H1 (cell line): ENCODE results near the gene DDX31. TPM values are rescaled to one million over a fixed set of nuclear protein-coding genes. Genes with fewer than 3 reads are reported as not detected.
A peak's percentile ranks its signal among the peaks of the same experiment; 100 is the strongest.

ENCODE experiments used
- CTCF ChIA-PET: fragments of 300-600 bp; sonication (Branson Sonifier 250); formaldehyde crosslinking; loops from one replicate; lab custom pipeline; 2021; ENCODE audit not compliant: partially characterized antibody; lab: Charles Lee
- POLR2A ChIA-PET: fragments of 300-600 bp; sonication (Branson Sonifier 250); formaldehyde crosslinking; loops from one replicate; lab custom pipeline; 2021; ENCODE audit warnings: inconsistent platforms; ENCODE audit not compliant: partially characterized antibody; lab: Charles Lee
- DNase-seq, 2 experiments: peaks; one replicate each; pipeline versions ENCODE4 v3.0.0 to v3.0.0-alpha.2; 2010 to 2022; ENCODE audit warnings: low spot score in 2 of 2, low read depth in 1 of 2, mixed read lengths in 1 of 2
- FAIRE-seq: peaks from 2 replicates; lab custom pipeline; 2011; peaks lifted over from hg19 to GRCh38; lab: Jason Lieb, UNC
- H2AFZ ChIP-seq: 2 replicates; pipeline ENCODE4 v1.8.1; 2012; ENCODE audit warnings: low read length, inconsistent platforms
- H2AK5ac ChIP-seq: 2 replicates; pipeline ENCODE4 v1.6.1; 2013; ENCODE audit warnings: low read depth, low read length
- H2BK120ac ChIP-seq: replicated peaks from 2 replicates; pipeline ENCODE3; 2013; ENCODE audit warnings: low read depth, low read length, inconsistent platforms
- H2BK12ac ChIP-seq: 2 replicates; pipeline ENCODE4 v1.6.1; 2013; ENCODE audit warnings: low read depth, low read length
- H2BK15ac ChIP-seq: 2 replicates; pipeline ENCODE4 v1.6.1; 2013; ENCODE audit warnings: low read length
- H2BK20ac ChIP-seq: 2 replicates; pipeline ENCODE4 v1.6.1; 2013; ENCODE audit warnings: low read length
- H2BK5ac ChIP-seq: 2 replicates; pipeline ENCODE4 v1.6.1; 2013; ENCODE audit warnings: low read depth, low read length
- H3K14ac ChIP-seq: 2 replicates; pipeline ENCODE4 v1.6.1; 2013; ENCODE audit warnings: inconsistent platforms; ENCODE audit not compliant: insufficient read length
- H3K18ac ChIP-seq: 2 replicates; pipeline ENCODE4 v1.6.1; 2013; ENCODE audit warnings: low read length; ENCODE audit errors: extremely low read depth
- H3K23ac ChIP-seq: 2 replicates; pipeline ENCODE4 v1.6.1; 2013; ENCODE audit warnings: inconsistent platforms; ENCODE audit not compliant: insufficient read length
- H3K23me2 ChIP-seq: 2 replicates; pipeline ENCODE4 v1.6.1; 2013; ENCODE audit warnings: low read depth, low read length
- H3K27ac ChIP-seq: 2 replicates; pipeline ENCODE4 v1.6.1; 2011; ENCODE audit warnings: low read depth, low read length, inconsistent platforms
- H3K27me3 ChIP-seq, 4 experiments: replicated peaks in 1 of 4; 1 replicate in 1 of 4; 2 replicates in 3 of 4; pipeline versions ENCODE4 v1.6.1 to v1.8.1; 2011 to 2013; ENCODE audit warnings: low read length in 3 of 4, mild to moderate bottlenecking in 3 of 4, inconsistent platforms in 2 of 4, mixed read lengths in 2 of 4, moderate library complexity in 1 of 4; ENCODE audit not compliant: control insufficient read depth in 3 of 4, insufficient read depth in 3 of 4; ENCODE audit errors: extremely low read depth in 1 of 4
- H3K36me3 ChIP-seq, 4 experiments: 2 replicates each; pipeline versions ENCODE4 v1.6.1 to v1.8.1; 2011 to 2013; ENCODE audit warnings: mild to moderate bottlenecking in 4 of 4, low read length in 3 of 4, moderate library complexity in 2 of 4, control low read depth in 1 of 4, inconsistent platforms in 1 of 4; ENCODE audit not compliant: insufficient read depth in 4 of 4, control insufficient read depth in 2 of 4
- H3K4ac ChIP-seq: replicated peaks from 2 replicates; pipeline ENCODE3; 2013; ENCODE audit warnings: low read length, low read depth, mixed read lengths, inconsistent platforms; ENCODE audit not compliant: insufficient read length
- H3K4me1 ChIP-seq, 4 experiments: replicated peaks in 1 of 4; 1 replicate in 1 of 4; 2 replicates in 3 of 4; pipeline versions ENCODE4 v1.6.1 to v1.8.1; 2011 to 2013; ENCODE audit warnings: low read length in 3 of 4, inconsistent platforms in 2 of 4, mixed read lengths in 1 of 4; ENCODE audit not compliant: insufficient read depth in 4 of 4, control insufficient read depth in 3 of 4
- H3K4me2 ChIP-seq, 2 experiments: 2 replicates each; pipeline versions ENCODE4 v1.6.1 to v1.8.1; 2011 to 2013; ENCODE audit warnings: low read depth in 2 of 2, low read length in 2 of 2, control low read depth in 1 of 2, inconsistent platforms in 1 of 2, mild to moderate bottlenecking in 1 of 2; ENCODE audit not compliant: insufficient read depth in 1 of 2
- H3K4me3 ChIP-seq, 4 experiments: fragments of 200-600, 300-600 bp in 1 of 4; sonication (generic), shearing (Covaris generic), sonication (Bioruptor Twin) in 1 of 4; 2 replicates each; pipeline versions ENCODE4 v1.5.1 to v1.8.1; 2011 to 2016; ENCODE audit warnings: low read length in 4 of 4, low read depth in 3 of 4, control low read depth in 2 of 4, inconsistent platforms in 2 of 4, mild to moderate bottlenecking in 2 of 4, mixed read lengths in 1 of 4, moderate library complexity in 1 of 4; ENCODE audit not compliant: insufficient read depth in 2 of 4; ENCODE audit errors: extremely low read depth in 1 of 4
- H3K56ac ChIP-seq: replicated peaks from 2 replicates; pipeline ENCODE3; 2013; ENCODE audit warnings: low read depth, mild to moderate bottlenecking, mixed read lengths, low read length, inconsistent platforms; ENCODE audit not compliant: insufficient read length
- H3K79me1 ChIP-seq: 2 replicates; pipeline ENCODE4 v1.6.1; 2013; ENCODE audit warnings: low read depth, low read length, control low read depth
- H3K79me2 ChIP-seq, 2 experiments: 2 replicates each; pipeline versions ENCODE4 v1.6.1 to v1.8.1; 2012 to 2013; ENCODE audit warnings: low read length in 2 of 2, mild to moderate bottlenecking in 2 of 2, inconsistent platforms in 1 of 2; ENCODE audit not compliant: insufficient read depth in 2 of 2, control insufficient read depth in 1 of 2
- H3K9ac ChIP-seq, 4 experiments: replicated peaks in 1 of 4; 1 replicate in 1 of 4; 2 replicates in 3 of 4; pipeline versions ENCODE4 v1.6.1 to v1.8.1; 2011 to 2013; ENCODE audit warnings: low read depth in 3 of 4, low read length in 3 of 4, control low read depth in 2 of 4, mild to moderate bottlenecking in 2 of 4, moderate library complexity in 2 of 4, inconsistent platforms in 1 of 4; ENCODE audit errors: extremely low read depth in 1 of 4
- H3K9me3 ChIP-seq, 2 experiments: 2 replicates each; pipeline versions ENCODE4 v1.6.1 to v1.8.1; 2012 to 2013; ENCODE audit warnings: mild to moderate bottlenecking in 2 of 2, moderate library complexity in 2 of 2, control low read depth in 1 of 2, inconsistent platforms in 1 of 2, low read depth in 1 of 2, low read length in 1 of 2, mixed read lengths in 1 of 2; ENCODE audit not compliant: insufficient read depth in 2 of 2
- H4K20me1 ChIP-seq, 2 experiments: replicated peaks in 1 of 2; 2 replicates each; pipeline versions ENCODE3 to v1.8.1; 2011 to 2013; ENCODE audit warnings: inconsistent platforms in 2 of 2, low read length in 2 of 2, mild to moderate bottlenecking in 1 of 2; ENCODE audit not compliant: insufficient read depth in 2 of 2, control insufficient read depth in 1 of 2
- H4K5ac ChIP-seq: 2 replicates; pipeline ENCODE4 v1.6.1; 2013; ENCODE audit warnings: low read length, low read depth, mixed read lengths, inconsistent platforms; ENCODE audit not compliant: insufficient read length
- H4K8ac ChIP-seq: 2 replicates; pipeline ENCODE4 v1.8.0; 2013; ENCODE audit warnings: mild to moderate bottlenecking, moderate library complexity, low read length, inconsistent platforms; ENCODE audit not compliant: insufficient read depth; ENCODE audit errors: extremely low read depth
- H4K91ac ChIP-seq: replicated peaks from 2 replicates; pipeline ENCODE3; 2013; ENCODE audit warnings: low read length, mixed read lengths, inconsistent platforms; ENCODE audit not compliant: insufficient read length
- CREB1 ChIP-seq: IDR thresholded peaks from 2 replicates; pipeline ENCODE4 v1.6.1; 2012; ENCODE audit warnings: inconsistent platforms
- EZH2 ChIP-seq: fragments of 200-600 bp; sonication (generic); IDR thresholded peaks from 2 replicates; pipeline ENCODE4 v1.7.1; 2012; ENCODE audit warnings: low read depth, mild to moderate bottlenecking, moderate library complexity, low read length, inconsistent platforms; ENCODE audit not compliant: severe bottlenecking
- FOSL1 ChIP-seq: IDR thresholded peaks from 2 replicates; pipeline ENCODE4 v1.6.1; 2011; ENCODE audit warnings: mild to moderate bottlenecking, low read depth, low read length, moderate library complexity; ENCODE audit not compliant: insufficient read depth
- SIN3A ChIP-seq, 2 experiments: IDR thresholded peaks in 1 of 2; conservative IDR thresholded peaks in 1 of 2; 2 replicates each; pipeline ENCODE4 v1.6.1; 2011 to 2012; ENCODE audit warnings: low read length in 2 of 2, improper control_type of control experiment in 1 of 2, low read depth in 1 of 2, mild to moderate bottlenecking in 1 of 2
- TEAD4 ChIP-seq: IDR thresholded peaks from 2 replicates; pipeline ENCODE4 v1.6.1; 2012; ENCODE audit warnings: low read depth, low read length, inconsistent platforms, mixed read lengths
- WGBS, 2 experiments: shearing (Covaris generic) in 1 of 2; methylation state at CpG; one replicate each; pipeline versions ENCODE4 v1.1.6 to v1.1.7; 2013 to 2015; ENCODE audit warnings: low lambda C conversion rate in 2 of 2, mixed read lengths in 2 of 2, inconsistent platforms in 1 of 2, low coverage in 1 of 2, missing lambda C conversion rate in 1 of 2; ENCODE audit not compliant: insufficient replicate concordance in 2 of 2, insufficient coverage in 1 of 2, insufficient read length in 1 of 2; ENCODE audit errors: extremely low coverage in 1 of 2, missing lambda C conversion rate in 1 of 2; 5-methylcytosine and 5-hydroxymethylcytosine counted together
- polyA plus RNA-seq, 7 experiments: library from polyadenylated mRNA; depleted of rRNA in 3 of 7; stranded (reverse) in 5 of 7; unstranded in 2 of 7; fragments of >200 nt in 5 of 7; fragments of 200-250 nt in 2 of 7; gene quantifications; 1 replicate in 5 of 7; 2 replicates in 1 of 7; 4 replicates in 1 of 7; pipeline versions ENCODE4 v1.2.1 to v1.2.3, GENCODE V29; 2011 to 2013; ENCODE audit warnings: missing spikeins in 2 of 7, mixed read lengths in 2 of 7
- total RNA-seq: library from RNA; stranded (reverse); fragmentation: NEBNext Ultra II Directional; extraction: Animal tissue kit (Norgen Biotek cat#: 25700); gene quantifications from 2 replicates; pipeline ENCODE4 v1.2.1, GENCODE V29; 2021

The DDX31 gene
- total and polyA plus RNA-seq, 2 of the 8 experiments (the other 6 are each of a cell fraction or from before 2014, with no cell fraction given), result 9.5 to 23.7 TPM

DNA sequence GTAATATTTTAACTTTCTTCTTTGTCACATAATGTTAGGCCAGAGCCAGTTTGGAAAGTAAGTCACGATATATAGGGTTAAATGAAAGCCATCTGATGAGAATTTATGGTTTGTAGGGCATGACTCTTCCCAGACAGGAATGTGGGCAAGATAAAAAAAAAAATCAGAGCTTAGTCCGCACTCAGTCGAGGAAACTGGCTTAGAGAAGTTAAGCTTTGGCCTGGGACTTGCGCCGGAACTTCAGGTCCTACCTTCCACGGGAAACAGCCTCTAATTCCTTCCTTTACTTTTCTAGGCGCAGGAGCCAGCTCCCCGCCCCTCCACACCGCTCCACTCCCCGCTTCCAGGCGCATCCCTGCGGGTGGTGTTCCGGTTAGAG lies 475 bp downstream of the DDX31 start:
- peak overlapping the region; percentile 91 for H2BK120ac ChIP-seq
- POLR2A ChIA-PET, result interaction anchor here (0.6 to 2.6 kb wide), 22 partner anchors 8 to 314 kb away, joined by 3 to 10 read pairs (median 4); partner anchors contain the start of genes SETX and TSC1
- no peaks in the 10 kb centered on the region for H3K9me3 ChIP-seq
- H2BK20ac ChIP-seq, result no peak overlapping the region
- H3K79me2 ChIP-seq, result peaks cover 32 to 78% of the 10 kb centered on the region in 2 experiments
- peak overlapping the region; percentile 100 for H4K91ac ChIP-seq
- peak overlapping the region; percentile 81 to 99 (median 90) for H3K4me3 ChIP-seq
- 0 out of 2 replicates have a peak overlapping the region, but pooled peaks have one; percentile 1 for H2AFZ ChIP-seq
- peak overlapping the region; percentile 93; the same call in 1 of the 2 replicates for H3K18ac ChIP-seq
- H3K27ac ChIP-seq, result peak overlapping the region; percentile 84; the same call in 1 of the 2 replicates
- H3K4me2 ChIP-seq, result peak overlapping the region; percentile 58 to 83
- H3K36me3 ChIP-seq, result no peaks in the 10 kb centered on the region
- no peak overlapping the region for H3K4ac ChIP-seq
- TF ChIP-seq EZH2, result peak; percentile 23
- TF ChIP-seq TEAD4, result no peak
- no peak for TF ChIP-seq FOSL1
- no peak for TF ChIP-seq CREB1
- TF ChIP-seq SIN3A (conservative IDR thresholded peaks at IDR 0.05 in 1 of 2, IDR thresholded peaks at IDR 0.05 in 1 of 2; ENCODE audit: low read depth in 1 of 2, low read length in 2 of 2), result peak in 1 of 2 experiments; percentile 75; a peak in 1 of 4 replicates
- peak overlapping the region in 3 of 4 experiments; percentile 34 to 95 (median 93); a peak in 5 of 7 replicates for H3K9ac ChIP-seq
- H3K79me1 ChIP-seq, result peaks cover 10% of the 10 kb centered on the region
- CTCF ChIA-PET, result interaction anchor here (0.6 to 1.0 kb wide), 4 partner anchors 90 to 159 kb away, joined by 3 read pairs; no protein-coding TSS in a partner anchor
- H3K23ac ChIP-seq, result no peak overlapping the region
- no peak for FAIRE-seq
- 3% methylated on average over 13 of the region's 13 CpGs; no CpG with 5 or more reads in 1 of the 2 experiments for WGBS, 2 experiments
- peak overlapping the region; percentile 97; the same call in 1 of the 2 replicates for H4K8ac ChIP-seq
- no peak for DNase-seq
- H2BK12ac ChIP-seq, result no peak overlapping the region
- H3K14ac ChIP-seq, result no peak overlapping the region
- H2BK15ac ChIP-seq, result peak overlapping the region; percentile 99; the same call in 1 of the 2 replicates
- H3K4me1 ChIP-seq, result peaks cover 0 to 10% (median 6%) of the 10 kb centered on the region in 4 experiments; a peak in 5 of 7 replicates
- H2BK5ac ChIP-seq, result peak overlapping the region; percentile 98
- H3K27me3 ChIP-seq, result no peaks in the 10 kb centered on the region
- H3K56ac ChIP-seq, result no peak overlapping the region
- peaks cover 9% of the 10 kb centered on the region for H3K23me2 ChIP-seq
- peak overlapping the region; percentile 78 for H4K5ac ChIP-seq
- H4K20me1 ChIP-seq, result peaks cover 13 to 16% of the 10 kb centered on the region in 2 experiments
- H2AK5ac ChIP-seq, result no peak overlapping the region; the same call in 1 of the 2 replicates
